Fibroblast of mammary gland (primary cell): ENCODE data around the gene MYO1D.

Experiments used
- DNase-seq: peaks from one replicate; pipeline ENCODE4 v3.0.0-alpha.2; 2010; ENCODE audit warnings: low read depth
- H3K4me3 ChIP-seq: 2 replicates; pipeline ENCODE4 v1.5.1; 2011; ENCODE audit warnings: low read depth, mild to moderate bottlenecking, low read length, moderate library complexity; ENCODE audit not compliant: control insufficient read depth
- TF ChIP-seq, protein P1 (sequence below): conservative IDR thresholded peaks from 2 replicates; pipeline ENCODE4 v1.5.1; 2011; ENCODE audit warnings: low read depth, low read length, inconsistent platforms; ENCODE audit not compliant: control insufficient read depth, insufficient read depth

MYO1D gene

DNA sequence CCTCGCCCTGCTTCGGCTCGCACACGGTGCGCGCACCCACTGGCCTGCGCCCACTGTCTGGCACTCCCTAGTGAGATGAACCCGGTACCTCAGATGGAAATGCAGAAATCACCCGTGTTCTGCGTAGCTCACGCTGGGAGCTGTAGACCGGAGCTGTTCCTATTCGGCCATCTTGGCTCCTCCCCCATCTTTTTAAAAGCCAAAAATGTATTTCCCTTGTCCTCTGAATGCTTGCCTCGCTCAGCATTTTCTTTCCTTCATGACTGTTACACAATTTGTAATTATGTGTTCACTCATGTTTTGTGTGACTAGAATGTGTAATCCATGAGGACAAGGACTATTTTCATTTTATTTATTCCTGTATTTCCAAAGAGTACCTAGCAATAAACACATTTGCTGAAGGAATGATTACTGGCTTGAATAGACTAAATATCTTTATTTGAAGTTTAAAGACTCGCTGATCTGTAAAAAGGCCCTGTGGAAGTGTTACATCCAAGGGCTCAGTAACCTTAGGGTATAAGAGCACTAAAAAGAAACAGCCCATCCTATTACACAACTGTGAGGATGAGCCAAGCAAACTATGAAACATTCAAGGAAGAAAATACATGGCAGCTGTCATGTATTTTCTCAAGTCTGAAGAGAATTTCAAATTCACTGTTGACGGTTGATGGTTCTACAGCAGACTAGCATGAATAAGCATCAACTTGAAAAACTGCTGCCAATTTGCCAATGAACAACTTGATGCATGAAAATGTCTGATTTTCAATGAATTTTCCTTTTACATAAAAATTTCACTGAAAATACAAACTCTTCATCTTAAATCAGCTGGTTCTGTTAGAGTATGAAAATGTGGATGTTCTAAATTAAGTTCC is 192.6 kb downstream of the MYO1D start:
- no peak for DNase-seq
- TF ChIP-seq, protein P1, sequence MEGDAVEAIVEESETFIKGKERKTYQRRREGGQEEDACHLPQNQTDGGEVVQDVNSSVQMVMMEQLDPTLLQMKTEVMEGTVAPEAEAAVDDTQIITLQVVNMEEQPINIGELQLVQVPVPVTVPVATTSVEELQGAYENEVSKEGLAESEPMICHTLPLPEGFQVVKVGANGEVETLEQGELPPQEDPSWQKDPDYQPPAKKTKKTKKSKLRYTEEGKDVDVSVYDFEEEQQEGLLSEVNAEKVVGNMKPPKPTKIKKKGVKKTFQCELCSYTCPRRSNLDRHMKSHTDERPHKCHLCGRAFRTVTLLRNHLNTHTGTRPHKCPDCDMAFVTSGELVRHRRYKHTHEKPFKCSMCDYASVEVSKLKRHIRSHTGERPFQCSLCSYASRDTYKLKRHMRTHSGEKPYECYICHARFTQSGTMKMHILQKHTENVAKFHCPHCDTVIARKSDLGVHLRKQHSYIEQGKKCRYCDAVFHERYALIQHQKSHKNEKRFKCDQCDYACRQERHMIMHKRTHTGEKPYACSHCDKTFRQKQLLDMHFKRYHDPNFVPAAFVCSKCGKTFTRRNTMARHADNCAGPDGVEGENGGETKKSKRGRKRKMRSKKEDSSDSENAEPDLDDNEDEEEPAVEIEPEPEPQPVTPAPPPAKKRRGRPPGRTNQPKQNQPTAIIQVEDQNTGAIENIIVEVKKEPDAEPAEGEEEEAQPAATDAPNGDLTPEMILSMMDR = no peak
- H3K4me3 ChIP-seq = no peak overlapping the region

DNA sequence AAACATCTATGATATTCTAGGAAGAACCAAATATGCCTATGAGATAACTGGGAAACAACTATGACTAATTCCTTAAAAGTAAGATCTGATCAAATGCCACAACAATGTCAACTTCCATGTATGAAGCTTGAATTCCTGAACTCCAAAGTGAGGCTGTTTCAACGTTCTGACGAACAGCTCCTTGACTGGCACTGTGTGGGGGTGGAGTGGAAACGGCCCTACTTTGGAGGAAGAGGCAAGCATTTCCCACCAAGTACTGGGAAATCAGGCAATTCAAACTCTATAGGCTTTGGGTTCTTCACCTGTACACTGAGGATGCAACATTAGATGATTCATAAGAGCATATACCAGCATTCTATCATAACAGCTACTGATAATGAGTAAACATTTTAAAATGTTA is 203.0 kb downstream of the MYO1D start:
- no peak for DNase-seq
- H3K4me3 ChIP-seq = no peak overlapping the region
- TF ChIP-seq, protein P1 = no peak

DNA sequence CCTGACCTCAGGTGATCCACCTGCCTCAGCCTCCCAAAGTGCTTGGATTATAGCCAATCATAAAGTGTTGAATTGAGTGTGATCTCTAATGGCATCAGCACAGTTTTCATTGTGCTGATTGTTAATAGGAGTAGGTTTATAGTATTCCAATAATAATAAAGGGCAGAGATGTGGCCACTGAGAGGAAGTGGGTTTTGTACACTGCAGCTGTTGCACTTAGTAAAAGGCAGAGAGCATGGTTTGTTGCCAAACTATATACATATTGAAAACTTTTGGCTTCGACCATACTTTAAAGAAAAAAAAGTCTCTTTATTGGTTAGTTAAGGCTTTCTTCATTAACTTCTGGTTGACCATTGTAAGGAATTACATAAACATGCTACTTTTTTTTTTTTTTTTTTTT is 204.2 kb downstream of the MYO1D start:
- TF ChIP-seq, protein P1 = no peak
- DNase-seq = no peak
- H3K4me3 ChIP-seq = no peak overlapping the region

DNA sequence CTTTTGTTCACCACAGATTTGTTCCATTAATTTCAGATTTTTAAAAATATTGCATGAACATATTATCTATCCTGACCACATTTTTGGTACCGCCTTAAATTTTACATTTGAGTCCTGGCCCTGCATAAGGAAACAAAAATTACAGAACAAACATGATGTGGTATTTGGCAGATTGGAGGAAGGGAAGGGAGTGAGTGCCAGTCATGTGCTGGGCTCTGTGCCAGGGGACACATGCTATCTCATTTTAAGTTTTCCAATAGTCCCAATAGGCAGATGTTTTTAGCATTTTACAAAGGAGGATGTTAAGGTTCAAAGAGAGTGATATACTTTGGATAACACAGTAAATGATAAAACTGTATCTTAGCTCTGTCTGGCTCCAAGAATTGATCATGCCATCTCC is 205.0 kb downstream of the MYO1D start:
- H3K4me3 ChIP-seq = no peak overlapping the region
- TF ChIP-seq, protein P1 = no peak
- peak; percentile 28 for DNase-seq

DNA sequence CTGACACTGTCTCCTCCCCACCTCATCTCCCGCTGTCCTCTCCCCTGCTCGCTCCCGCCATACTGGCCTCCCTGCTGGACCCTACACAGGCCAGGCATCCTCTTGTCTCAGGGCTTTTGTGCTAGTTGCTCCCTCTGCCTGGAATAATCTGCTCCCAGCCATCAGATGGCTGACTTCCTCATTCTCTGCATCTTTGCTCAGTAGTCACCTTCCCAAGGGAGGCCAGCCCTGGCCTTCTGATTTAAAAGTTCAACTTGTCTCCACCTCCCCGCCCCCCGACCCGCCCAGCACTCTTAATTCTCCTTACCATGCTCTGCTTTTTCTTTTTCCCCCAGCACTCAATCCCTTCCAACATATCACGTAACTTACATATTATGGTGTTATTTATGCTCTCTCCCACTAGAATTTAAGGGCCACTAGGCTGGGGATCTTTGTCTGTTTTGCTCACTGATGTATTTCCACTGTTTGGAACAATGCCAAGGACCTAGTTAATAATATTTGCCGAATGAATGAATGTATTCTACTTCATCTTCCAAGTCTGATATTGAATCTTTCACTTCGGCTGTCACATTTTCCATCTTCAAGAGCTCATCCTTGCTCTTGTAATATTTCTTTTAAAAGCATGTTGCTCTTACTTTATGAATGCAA is 211.9 kb downstream of the MYO1D start:
- H3K4me3 ChIP-seq = no peak overlapping the region
- DNase-seq = no peak
- TF ChIP-seq, protein P1 = no peak

DNA sequence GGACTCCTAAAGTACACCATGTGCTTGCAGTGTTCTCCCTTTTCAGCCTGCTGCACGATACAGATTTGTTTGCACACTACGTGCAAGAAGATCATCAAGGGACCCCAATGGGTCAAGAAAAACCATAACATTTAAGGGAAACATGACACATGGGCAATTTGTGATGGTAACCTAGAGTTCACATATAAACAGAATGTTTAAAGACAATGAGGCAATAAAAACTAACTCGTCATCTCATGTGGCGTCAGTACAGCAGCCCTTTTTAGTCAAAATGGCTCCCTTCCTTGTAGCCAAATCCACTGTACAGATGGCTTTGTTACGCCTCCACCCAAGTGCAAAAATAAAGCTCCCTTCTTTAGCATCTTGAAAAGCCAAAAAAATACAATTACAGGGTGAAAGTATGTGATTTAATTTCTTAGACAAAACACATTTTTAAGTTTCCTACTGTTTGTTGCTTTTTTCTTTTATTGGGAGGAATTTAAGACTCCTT is 216.4 kb downstream of the MYO1D start:
- TF ChIP-seq, protein P1 = no peak
- no peak for DNase-seq
- no peak overlapping the region for H3K4me3 ChIP-seq
